GM19193 (cell line): Measurements from ENCODE around the gene TOMM6.

Source experiments
- POLR2A ChIP-seq: IDR thresholded peaks from 4 replicates; pipeline ENCODE4 v1.6.1; 2011; ENCODE audit not compliant: insufficient read depth, insufficient read length; ENCODE audit errors: extremely low read depth

The TOMM6 gene

DNA sequence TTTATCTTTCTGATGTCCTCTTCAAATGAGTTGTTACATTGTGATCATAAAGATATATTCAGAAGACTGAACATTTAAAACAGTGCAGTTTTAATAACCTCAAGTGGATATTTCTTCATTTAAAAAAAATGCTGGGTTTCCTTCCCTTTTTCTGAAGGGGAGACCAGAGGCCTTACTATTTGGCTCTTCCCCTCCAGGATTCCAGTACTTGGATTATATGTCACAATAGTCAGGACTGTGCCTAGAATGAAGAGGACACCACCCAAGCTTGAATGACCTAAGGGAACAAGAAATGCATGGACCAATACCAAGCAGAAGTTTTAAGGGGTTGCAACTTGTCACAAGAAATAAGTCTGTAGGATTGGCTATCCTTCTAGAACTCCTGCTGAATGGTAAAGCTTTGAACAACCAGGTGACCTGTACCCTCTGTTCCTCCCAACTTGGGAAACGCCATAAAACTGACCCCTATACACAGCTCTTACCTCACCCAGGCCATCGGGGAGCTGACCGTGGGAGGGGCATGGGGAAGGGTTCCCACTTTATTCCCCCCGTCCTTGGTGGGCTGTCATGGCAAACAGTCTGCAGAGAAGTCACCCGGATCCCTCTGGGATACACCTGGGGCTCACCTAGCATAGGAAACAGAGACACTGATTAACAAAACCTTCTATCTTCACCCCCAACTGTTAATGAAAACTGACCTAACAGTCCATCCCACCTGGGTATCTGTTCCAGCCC, 9.8 kb upstream of the TOMM6 start:
- no peak for TF ChIP-seq POLR2A

DNA sequence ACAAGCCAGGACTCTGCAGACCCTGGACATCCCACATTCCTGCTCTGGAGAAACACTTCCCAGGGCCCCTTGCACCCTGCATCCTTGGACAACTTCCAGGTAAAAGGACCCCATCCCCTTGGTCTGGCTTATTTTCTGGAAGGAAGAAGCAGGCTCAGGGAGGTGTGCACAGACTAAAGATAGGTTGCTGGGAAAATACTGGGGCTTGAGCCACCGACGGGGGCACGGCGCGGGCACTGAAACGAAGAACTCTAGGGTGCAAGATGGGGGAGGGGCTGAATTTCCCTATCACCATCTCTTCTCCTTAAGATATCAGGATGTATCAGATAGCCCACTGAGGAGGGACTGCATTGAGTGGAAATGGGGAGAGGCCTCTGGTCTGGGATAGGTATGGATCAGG, 8.6 kb upstream of the TOMM6 start:
- TF ChIP-seq POLR2A, result no peak

DNA sequence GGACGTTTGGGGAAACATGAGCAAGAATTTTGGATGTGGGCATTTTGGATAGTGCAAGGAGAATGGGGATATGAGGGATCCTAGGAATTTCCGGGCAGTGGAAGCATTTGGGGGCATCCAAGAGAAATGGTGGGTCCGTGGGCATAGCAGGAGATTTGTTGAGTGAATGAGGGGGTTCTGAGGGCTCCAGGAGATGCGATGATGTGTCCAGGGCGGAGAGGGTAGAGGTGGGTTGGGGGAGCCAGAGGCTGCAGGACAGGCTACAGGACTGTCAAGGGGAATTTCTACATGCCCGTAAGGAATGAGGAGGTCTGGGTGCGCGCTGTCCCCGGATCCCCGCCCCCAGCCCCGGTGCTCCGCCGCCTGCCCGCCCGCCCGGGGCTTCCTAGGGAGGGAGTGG, 8.2 kb upstream of the TOMM6 start:
- TF ChIP-seq POLR2A, result no peak

DNA sequence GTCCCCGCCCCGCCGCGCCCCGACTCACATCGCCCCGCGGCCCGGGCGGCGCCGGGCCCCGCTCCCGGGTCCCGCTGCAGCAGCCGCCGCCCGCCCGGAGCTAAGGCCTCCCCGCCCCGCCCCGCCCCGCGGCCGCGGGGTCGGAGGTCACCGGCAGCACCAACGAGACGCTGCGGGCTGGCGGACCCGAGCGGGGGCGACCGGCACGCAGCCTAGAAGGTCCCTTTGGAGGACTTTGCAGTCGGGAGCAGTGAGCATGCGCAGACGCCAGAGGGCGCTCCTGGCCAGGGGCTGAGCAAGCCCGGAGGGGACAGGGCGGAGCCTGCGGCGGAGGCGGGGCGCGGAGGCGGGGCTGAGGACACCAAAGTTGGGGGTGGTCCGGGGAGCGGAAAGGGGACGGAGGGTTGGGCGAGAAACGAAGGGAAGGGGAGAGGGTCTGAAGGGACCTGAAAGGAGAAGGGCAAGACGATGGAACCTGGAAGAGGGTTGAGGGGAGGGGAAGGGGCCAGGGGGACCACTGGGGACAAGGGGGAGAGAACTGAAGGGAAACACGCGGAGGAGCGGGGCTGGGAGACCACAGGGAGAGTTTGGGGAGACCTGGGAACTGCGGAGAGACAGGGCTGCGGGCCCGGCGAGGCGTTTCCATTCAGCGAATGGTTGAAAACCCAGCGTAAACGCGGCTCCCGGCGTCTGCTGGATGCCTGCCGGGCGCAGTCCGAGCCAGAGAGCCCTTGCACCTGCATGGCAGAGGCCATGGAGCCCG, 7.5 kb upstream of the TOMM6 start, which contains the start of gene FRS3:
TSS of gene FRS3 (minus strand) at position 113 of the 763 bp plus-strand sequence. CDS start 2,913 bp downstream, outside the sequence.
- peak; percentile 51 for TF ChIP-seq POLR2A

DNA sequence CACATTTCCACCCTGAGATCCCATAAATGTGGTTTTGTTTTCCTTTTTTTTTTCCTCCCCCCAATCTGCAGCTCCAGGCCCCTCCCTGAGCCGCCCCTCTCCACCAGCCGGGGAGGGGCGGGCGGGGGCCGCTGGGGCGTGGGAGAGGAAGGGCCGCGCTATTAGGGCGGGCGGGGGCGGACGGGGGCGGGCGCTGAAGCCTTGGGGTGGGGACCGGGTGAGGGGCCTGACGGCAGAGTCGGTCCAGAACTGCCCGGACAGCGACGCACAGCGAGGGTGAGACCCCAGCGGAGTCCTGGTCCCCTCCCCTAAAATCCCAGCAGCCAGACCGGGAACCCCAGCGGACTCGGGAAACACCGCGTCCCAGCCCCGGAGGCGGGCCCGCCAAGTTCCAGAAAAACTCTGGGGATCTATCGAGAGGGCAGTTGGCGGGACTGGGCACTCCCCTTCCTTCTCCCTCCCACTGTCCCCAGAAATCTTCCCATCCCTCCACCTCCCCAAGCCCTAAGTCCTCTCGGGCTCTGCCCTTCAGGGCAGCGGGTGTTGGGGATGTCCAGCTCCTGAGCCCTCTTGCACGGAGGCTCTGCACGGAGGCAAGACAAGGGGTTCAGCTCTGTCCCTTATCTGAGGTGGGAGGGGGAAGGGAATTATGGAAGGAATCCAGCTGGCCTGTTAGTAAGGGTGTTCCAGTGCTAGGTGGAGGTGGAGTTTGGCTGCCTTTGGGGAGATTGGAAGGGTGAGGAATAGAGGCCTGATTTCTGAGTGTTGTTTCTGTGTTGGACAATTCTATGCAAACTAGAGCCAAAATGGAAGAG, 6.7 kb upstream of the TOMM6 start, which contains the start of gene PRICKLE4:
TSS of gene PRICKLE4 (plus strand) at position 232 of the 815 bp plus-strand sequence. CDS start 2,692 bp downstream, outside the sequence.
- no peak for TF ChIP-seq POLR2A

DNA sequence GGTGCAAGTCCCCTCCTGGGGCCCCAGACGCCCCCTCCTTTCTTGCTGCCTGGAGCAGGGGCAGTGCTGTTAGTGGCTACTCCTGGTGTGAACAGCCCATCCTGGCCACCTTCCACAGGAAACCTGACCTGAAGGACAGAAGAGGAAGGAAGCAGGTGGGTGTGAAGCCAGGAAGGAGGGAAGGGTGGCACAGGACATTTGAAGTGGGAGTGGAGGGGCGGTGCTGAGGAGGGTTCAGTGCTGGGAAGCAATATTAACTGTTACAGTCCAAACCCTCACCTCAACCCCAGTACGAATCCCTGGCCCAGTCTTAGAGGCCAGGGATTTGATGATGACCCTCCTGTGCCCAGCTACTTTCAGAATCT, 6.1 kb upstream of the TOMM6 start:
- no peak for TF ChIP-seq POLR2A

DNA sequence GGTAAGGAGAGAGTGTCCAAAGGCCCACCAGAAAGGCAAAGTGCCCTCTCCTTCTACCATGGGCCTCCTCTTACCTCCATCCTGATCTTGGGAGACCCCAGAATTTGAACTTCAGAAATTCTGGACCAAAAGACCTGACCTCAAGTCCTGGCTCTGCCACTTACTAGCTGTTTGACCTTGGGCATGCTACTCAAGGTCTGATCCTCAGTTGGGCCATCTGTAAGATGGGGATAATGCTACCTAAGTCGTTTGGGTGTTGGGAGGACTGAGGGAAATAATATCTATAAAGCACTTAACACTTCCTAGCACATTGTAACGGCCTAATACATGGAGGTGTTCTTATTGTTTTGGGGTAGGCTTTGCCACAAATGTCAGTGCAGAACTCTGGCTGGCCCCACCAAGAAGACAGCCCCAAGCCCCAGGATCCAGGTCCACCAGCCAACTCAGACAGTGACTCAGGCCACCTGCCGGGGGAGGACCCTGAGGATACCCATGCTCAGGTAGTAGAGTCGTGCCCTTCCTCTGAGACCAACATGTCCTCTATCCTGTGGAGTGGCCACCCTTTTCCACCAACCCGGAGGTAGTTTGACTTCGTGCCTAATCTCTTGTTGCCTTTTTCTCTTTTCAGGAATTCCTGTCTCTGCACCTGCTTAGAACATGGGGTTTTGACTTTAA, 4.3 kb upstream of the TOMM6 start:
- no peak for TF ChIP-seq POLR2A

DNA sequence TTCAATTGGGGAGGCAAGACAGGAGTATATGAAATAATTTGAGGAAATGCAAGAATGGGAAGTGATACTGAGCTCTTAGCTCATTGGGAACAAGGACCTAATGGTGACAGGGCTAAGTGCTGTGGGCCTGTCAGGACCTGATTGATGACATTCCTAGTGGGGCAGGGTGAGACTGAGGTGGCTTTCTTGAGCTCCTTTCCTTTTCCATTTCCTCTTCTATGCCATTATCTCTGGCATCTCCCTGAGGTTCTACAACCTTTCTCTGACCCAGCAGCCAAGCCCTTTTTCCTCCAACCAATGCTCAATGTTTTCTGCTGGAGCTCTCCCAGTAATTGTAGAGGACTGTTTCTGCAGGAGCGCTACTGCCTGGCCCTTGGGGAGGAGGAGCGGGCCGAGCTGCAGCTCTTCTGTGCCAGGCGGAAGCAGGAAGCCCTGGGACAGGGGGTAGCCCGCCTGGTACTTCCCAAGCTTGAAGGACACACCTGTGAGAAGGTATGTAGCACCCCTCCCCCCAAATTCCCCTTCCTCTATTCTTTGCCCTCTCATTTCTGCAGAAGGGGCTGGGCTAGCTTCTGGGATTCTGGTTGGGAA, 2.8 kb upstream of the TOMM6 start:
- no peak for TF ChIP-seq POLR2A

DNA sequence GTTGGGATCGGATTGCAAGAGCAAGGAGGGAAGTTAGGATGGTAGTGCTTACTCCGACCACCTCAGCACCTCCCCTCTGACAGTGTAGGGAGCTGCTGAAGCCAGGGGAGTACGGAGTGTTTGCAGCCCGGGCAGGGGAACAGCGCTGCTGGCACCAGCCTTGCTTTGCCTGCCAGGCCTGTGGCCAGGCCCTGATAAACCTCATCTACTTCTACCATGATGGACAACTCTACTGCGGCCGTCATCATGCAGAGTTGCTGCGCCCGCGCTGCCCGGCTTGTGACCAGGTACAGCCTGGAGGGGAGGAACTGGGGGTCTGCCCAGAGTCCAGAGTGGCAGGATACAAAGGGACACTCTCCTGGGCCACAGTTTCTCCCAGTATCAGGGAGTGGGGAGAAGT, 2.2 kb upstream of the TOMM6 start:
- no peak for TF ChIP-seq POLR2A

DNA sequence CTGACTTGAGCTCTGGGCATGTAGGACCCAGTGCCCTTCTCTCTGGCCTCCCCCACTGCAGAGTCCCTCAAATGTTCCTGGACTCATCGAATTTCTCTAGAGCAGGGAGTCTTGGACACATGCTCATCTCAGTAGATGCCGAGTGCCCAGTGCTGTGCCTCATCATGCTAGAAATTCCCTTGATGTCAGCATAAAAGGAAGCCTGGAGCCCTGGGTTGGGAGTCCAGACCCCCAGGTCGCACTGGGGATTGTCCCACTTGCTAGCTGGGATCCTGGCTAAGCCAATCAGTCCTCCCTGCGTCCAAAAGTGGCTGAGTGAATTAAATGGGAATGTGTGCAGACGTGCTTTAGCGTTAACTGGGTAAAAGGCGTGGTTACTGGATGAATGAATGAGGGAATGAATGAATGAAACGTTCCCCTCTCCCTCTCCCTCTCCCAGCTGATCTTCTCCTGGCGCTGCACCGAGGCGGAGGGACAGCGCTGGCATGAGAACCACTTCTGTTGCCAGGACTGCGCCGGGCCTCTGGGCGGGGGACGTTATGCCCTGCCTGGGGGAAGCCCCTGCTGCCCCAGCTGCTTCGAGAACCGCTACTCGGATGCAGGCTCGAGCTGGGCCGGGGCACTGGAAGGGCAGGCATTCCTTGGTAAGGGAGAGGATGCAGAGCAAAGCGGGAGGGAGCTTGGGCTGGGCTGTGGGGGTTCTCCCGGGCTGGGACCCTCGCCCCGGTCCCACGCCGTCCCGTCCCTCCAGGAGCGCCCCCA, 1.6 kb upstream of the TOMM6 start:
- TF ChIP-seq POLR2A, result no peak

DNA sequence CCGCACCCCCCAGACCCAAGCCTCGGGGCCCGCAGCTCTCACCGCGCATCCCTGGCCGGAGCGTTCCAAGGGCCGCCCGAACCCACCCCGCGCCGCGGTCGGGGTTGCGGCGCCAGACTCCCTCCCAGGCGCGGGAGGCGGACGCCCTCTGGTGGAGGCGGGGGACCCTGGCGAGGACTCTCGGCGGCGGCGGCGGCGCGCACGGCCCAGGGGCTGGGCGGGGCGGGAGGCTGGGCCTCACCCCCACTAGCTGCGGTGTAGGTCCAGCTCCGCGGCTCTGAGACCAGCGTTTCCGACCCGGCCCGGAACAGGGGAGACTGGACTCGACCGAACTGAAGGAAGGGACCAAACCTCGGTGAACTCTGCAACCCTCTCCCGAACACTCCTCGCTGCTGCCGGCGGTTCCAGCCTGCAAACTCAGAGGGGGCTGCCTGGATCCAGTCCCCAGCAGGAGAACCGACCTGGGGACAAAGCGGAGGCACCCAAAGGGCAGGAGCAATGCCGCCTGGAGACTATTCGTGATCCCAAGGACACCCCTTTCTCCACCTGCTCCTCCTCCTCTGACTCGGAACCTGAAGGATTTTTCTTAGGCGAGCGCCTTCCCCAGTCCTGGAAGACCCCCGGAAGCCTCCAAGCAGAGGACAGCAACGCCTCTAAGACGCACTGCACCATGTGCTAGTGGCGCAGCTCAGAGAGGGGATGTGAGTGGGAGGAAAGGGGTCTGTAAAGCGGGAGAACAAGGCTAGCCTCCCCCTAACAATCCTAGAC, 859 bp upstream of the TOMM6 start:
- no peak for TF ChIP-seq POLR2A

DNA sequence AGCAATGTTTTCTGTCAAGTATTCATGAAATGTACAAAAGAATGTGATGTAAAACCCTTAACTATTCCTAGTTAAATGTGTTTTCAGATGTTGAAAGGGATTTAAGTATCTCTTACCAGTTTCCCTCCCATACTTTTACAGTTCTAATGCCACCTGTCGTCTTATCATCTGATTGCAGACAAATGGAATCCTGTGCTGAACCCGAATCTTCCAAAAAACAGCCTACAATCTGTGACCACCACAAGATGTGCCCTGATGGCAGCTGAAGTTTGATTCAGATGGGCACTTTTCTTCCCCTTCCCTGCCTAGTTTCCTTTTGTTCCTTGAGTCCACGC, 1.9 kb downstream of the TOMM6 start:
- TF ChIP-seq POLR2A, result no peak

DNA sequence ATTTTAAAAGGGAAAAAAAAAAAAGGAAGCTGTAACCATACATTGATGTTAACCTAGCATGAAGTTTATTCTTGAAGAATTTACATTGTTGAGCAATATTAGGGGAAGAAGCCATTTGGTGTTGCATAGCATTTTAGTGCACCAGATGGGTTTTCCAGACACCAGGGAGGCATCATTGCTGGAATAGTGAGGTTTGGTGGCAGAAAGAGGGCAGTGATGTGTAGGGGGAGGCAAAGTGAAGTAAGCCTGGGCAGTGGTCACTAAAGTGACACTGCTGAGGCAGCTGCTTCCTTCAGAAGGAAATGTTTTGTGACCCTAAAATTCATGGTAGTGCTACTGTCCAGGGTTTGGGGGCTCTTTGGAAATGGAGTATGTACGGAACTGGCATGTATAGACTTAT, 2.6 kb downstream of the TOMM6 start:
- no peak for TF ChIP-seq POLR2A

DNA sequence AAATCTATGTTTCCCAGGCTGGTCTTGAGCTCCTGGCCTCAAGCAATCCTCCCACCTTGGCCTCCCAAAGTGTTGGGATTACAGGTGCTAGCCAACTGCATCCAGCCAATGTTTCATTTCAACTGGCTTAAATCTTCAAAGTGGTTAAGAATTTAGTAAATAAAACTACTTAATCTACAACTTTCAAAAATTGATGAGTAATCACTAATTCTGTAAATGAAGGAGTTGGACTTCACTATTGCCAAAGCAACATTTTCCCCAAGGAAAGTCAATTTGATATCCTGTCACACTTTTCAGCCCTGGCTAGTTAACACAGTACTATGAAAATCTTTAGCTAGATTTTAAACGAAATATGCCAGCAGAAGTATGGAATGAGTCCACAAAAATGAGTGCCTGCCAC, 3.8 kb downstream of the TOMM6 start:
- no peak for TF ChIP-seq POLR2A

DNA sequence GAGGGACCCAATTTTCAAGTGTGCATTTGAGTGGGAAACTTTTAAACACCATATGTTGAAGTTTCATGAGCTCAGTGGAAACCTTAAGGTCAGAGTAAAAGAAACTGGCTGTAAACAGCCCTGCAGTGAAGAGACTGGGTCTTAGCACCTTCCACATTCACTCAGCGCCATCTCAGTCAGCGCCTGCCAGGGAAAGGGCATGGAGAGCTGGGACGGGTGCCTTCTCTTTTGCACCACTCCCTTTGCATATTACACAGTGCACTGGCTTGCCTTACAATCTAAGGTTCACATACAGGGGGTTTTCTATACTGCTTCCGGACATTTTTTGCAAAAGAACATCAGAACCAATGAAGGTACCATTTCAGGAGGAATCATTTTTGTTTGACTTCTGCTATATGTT, 4.5 kb downstream of the TOMM6 start:
- no peak for TF ChIP-seq POLR2A
